HG03460 (cell line): ENCODE results near the gene UPK3A.
"Not testable (repeated sequence)": the region's sequence is repeated elsewhere in the genome, so short reads cannot be mapped to it uniquely, and the experiment has no call there.

Experiments
- ATAC-seq: cut with Tn5 transposase; IDR thresholded peaks from one replicate; pipeline ENCODE4 v1.9.1; 2021; ENCODE audit not compliant: unreplicated experiment

UPK3A gene

GRCh38 chr22:45324311-45324711 lies 39.6 kb downstream of the UPK3A start:
- ATAC-seq, result no peak

- ATAC-seq, result not testable (repeated sequence)
Measured at GRCh38 chr22:45328261-45328660, 43.5 kb downstream of the UPK3A start.

- no peak for ATAC-seq
Measured at GRCh38 chr22:45328822-45329529, 44.2 kb downstream of the UPK3A start.

- ATAC-seq, result no peak
Measured at GRCh38 chr22:45329530-45329936, 44.8 kb downstream of the UPK3A start.

GRCh38 chr22:45330548-45330947 lies 45.8 kb downstream of the UPK3A start:
- no peak for ATAC-seq

- no peak for ATAC-seq
Measured at GRCh38 chr22:45331486-45331885, 46.7 kb downstream of the UPK3A start.

- ATAC-seq, result no peak
Measured at GRCh38 chr22:45332001-45332400, 47.3 kb downstream of the UPK3A start.

- no peak for ATAC-seq
Measured at GRCh38 chr22:45334068-45334467, 49.3 kb downstream of the UPK3A start.

GRCh38 chr22:45334528-45334927 lies 49.8 kb downstream of the UPK3A start:
- no peak for ATAC-seq

GRCh38 chr22:45335021-45335818 lies 50.5 kb downstream of the UPK3A start:
- ATAC-seq, result no peak

- no peak for ATAC-seq
Measured at GRCh38 chr22:45335854-45336522, 51.2 kb downstream of the UPK3A start.

GRCh38 chr22:45336971-45337431 lies 52.3 kb downstream of the UPK3A start:
- no peak for ATAC-seq

- no peak for ATAC-seq
Measured at GRCh38 chr22:45337536-45337935, 52.8 kb downstream of the UPK3A start.

- no peak for ATAC-seq
Measured at GRCh38 chr22:45338795-45339194, 54.0 kb downstream of the UPK3A start.

- ATAC-seq, result no peak
Measured at GRCh38 chr22:45340323-45340722, 55.6 kb downstream of the UPK3A start.

GRCh38 chr22:45341498-45341897 lies 56.7 kb downstream of the UPK3A start:
- ATAC-seq, result no peak

GRCh38 chr22:45343143-45343542 lies 58.4 kb downstream of the UPK3A start:
- ATAC-seq, result no peak

GRCh38 chr22:45344334-45344733 lies 59.6 kb downstream of the UPK3A start:
- no peak for ATAC-seq
